SH-SY5Y (cell line): ENCODE results near the gene DUSP23.

Experiments used
- GATA2 ChIP-seq: IDR thresholded peaks from 2 replicates; pipeline ENCODE4 v1.6.1; 2011; ENCODE audit warnings: mild to moderate bottlenecking, low read depth, low read length
- GATA3 ChIP-seq: IDR thresholded peaks from 2 replicates; pipeline ENCODE4 v1.6.1; 2011; ENCODE audit warnings: low read depth, mild to moderate bottlenecking, low read length, moderate library complexity

The DUSP23 gene

GRCh38 chr1:159828581-159829272 lies 48.0 kb downstream of the DUSP23 start:
- TF ChIP-seq GATA3 (no peak), GATA2 (no peak)

GRCh38 chr1:159829273-159829634 lies 48.5 kb downstream of the DUSP23 start:
- TF ChIP-seq GATA2, result no peak
- TF ChIP-seq GATA3, result no peak

DNA sequence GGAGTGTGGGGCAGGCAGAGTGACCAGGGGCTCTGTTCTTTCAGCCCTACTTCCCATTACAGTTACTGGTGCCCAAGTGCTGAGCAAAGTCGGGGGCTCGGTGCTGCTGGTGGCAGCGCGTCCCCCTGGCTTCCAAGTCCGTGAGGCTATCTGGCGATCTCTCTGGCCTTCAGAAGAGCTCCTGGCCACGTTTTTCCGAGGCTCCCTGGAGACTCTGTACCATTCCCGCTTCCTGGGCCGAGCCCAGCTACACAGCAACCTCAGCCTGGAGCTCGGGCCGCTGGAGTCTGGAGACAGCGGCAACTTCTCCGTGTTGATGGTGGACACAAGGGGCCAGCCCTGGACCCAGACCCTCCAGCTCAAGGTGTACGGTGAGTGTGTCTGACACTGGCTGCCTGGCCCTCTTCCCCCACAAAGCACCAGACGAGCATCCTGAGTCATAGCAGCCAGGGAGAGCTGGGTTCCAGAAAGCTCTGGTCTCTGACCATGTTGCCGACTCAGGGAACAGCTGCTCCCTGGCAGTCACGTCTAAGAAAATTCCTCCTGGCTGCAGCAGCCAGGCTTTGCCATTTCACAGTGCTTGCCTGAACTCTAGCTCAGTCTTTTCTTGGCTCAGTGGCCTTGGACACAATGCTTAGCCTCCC lies 49.2 kb downstream of the DUSP23 start:
- TF ChIP-seq GATA3, result no peak
- TF ChIP-seq GATA2, result no peak

- no peak for TF ChIP-seq GATA2
- no peak for TF ChIP-seq GATA3
Observed at GRCh38 chr1:159830722-159831121, 50.0 kb downstream of the DUSP23 start.

- TF ChIP-seq GATA3 (no peak), GATA2 (no peak)
Observed at GRCh38 chr1:159831412-159832141, 50.8 kb downstream of the DUSP23 start.
